Tibial nerve (tissue), 4 donors: Measurements from ENCODE around the gene DNAJB7. TPM values are rescaled to one million over a fixed set of nuclear protein-coding genes. Genes with fewer than 3 reads are reported as not detected.
"Not testable (repeated sequence)": the region's sequence is repeated elsewhere in the genome, so short reads cannot be mapped to it uniquely, and the experiment has no call there.

ENCODE experiments used
- DNase-seq, 2 donors: peaks; one replicate each; pipeline ENCODE4 v3.0.0-alpha.2; 2019; ENCODE audit warnings: low spot score in 2 of 2
- H3K27ac ChIP-seq, 4 donors: fragments of 200-600 bp; sonication (generic) in 3 of 4; one replicate each; pipeline ENCODE4 v1.5.1; 2017 to 2019; ENCODE audit warnings: mild to moderate bottlenecking in 1 of 4
- H3K27me3 ChIP-seq, 2 donors: fragments of 200-600 bp; sonication (generic) in 1 of 2; one replicate each; pipeline versions ENCODE4 v1.5.1 to v1.6.0; 2017 to 2019
- H3K36me3 ChIP-seq, 3 donors: fragments of 200-600 bp; sonication (generic); one replicate each; pipeline ENCODE4 v1.5.1; 2018 to 2019
- H3K4me1 ChIP-seq, 4 donors: fragments of 200-600 bp; sonication (generic) in 3 of 4; one replicate each; pipeline ENCODE4 v1.5.1; 2017 to 2019
- H3K4me3 ChIP-seq, 4 donors: fragments of 200-600 bp; sonication (generic) in 3 of 4; one replicate each; pipeline ENCODE4 v1.5.1; 2017 to 2019; ENCODE audit warnings: mild to moderate bottlenecking in 1 of 4, moderate library complexity in 1 of 4
- H3K9me3 ChIP-seq, 4 donors: fragments of 200-600 bp; sonication (generic) in 3 of 4; one replicate each; pipeline ENCODE4 v1.5.1; 2017 to 2019
- EP300 ChIP-seq, 2 donors: sonication (generic); formaldehyde crosslinking; IDR thresholded peaks; one replicate each; pipeline ENCODE4 v1.6.1; 2017; ENCODE audit warnings: antibody characterized with exemption in 2 of 2, mild to moderate bottlenecking in 1 of 2
- POLR2A ChIP-seq, 2 donors: fragments of 450-650 bp; IDR thresholded peaks; one replicate each; pipeline ENCODE4 v1.6.1; 2017; ENCODE audit warnings: antibody characterized with exemption in 2 of 2, mild to moderate bottlenecking in 2 of 2, moderate library complexity in 2 of 2
- WGBS, 2 donors: methylation state at CpG; one replicate each; pipeline ENCODE4 v1.1.5; 2018; 5-methylcytosine and 5-hydroxymethylcytosine counted together
- total RNA-seq, 4 donors: library from RNA; depleted of rRNA; stranded (reverse); fragments of >200 nt; gene quantifications; one replicate each; pipeline ENCODE4 v1.1.0, GENCODE V29; 2016
- TF ChIP-seq, protein P1 (sequence below), 5 experiments: fragments of 200-600 bp in 3 of 5; fragments of 450-650 bp in 2 of 5; sonication (generic) in 3 of 5; IDR thresholded peaks; one replicate each; pipeline ENCODE4 v1.5.1; 2016 to 2019; ENCODE audit warnings: antibody characterized with exemption in 5 of 5, mild to moderate bottlenecking in 3 of 5, moderate library complexity in 2 of 5

DNAJB7 gene
- total RNA-seq, 4 donors from 2014 or later, result not detected

- no peak overlapping the region for H3K27ac ChIP-seq
- peaks cover 0 to 66% (median 0%) of the 10 kb centered on the region in 3 donors for H3K36me3 ChIP-seq
- H3K4me3 ChIP-seq, result no peak overlapping the region
- H3K27me3 ChIP-seq, result no peaks in the 10 kb centered on the region
- H3K9me3 ChIP-seq, result no peaks in the 10 kb centered on the region
- no peak for DNase-seq
- TF ChIP-seq EP300 (IDR thresholded peaks at IDR 0.05) (no peak), POLR2A (IDR thresholded peaks at IDR 0.05) (no peak)
- TF ChIP-seq, protein P1, sequence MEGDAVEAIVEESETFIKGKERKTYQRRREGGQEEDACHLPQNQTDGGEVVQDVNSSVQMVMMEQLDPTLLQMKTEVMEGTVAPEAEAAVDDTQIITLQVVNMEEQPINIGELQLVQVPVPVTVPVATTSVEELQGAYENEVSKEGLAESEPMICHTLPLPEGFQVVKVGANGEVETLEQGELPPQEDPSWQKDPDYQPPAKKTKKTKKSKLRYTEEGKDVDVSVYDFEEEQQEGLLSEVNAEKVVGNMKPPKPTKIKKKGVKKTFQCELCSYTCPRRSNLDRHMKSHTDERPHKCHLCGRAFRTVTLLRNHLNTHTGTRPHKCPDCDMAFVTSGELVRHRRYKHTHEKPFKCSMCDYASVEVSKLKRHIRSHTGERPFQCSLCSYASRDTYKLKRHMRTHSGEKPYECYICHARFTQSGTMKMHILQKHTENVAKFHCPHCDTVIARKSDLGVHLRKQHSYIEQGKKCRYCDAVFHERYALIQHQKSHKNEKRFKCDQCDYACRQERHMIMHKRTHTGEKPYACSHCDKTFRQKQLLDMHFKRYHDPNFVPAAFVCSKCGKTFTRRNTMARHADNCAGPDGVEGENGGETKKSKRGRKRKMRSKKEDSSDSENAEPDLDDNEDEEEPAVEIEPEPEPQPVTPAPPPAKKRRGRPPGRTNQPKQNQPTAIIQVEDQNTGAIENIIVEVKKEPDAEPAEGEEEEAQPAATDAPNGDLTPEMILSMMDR (IDR thresholded peaks at IDR 0.05), result no peak
- H3K4me1 ChIP-seq, result no peaks in the 10 kb centered on the region
- WGBS, 2 donors, result 97% methylated on average over 3 of the region's 3 CpGs
Measured at GRCh38 chr22:40875111-40875510, 13.2 kb upstream of the DNAJB7 start.

DNA sequence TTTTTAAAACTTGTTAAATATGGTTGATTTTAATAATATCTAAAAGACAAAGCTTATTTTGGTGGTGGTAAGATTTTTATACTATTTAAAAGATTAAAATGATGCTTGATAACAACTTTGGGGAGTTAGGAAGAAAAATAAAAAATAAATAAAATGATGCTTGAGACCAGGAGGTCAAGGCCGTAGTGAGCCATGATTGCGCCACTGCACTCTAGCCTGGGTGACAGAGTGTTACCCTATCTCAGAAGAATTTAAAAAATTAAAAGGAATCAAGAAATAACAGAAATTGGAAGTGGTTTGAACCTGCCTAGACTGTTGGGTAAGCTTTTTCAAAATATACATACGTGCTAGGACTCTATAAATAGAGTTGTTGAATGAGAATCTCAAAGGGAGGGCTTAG lies 12.1 kb upstream of the DNAJB7 start:
- H3K4me3 ChIP-seq, result no peak overlapping the region
- DNase-seq, result no peak
- H3K27ac ChIP-seq, result no peak overlapping the region
- H3K4me1 ChIP-seq, result no peaks in the 10 kb centered on the region
- H3K9me3 ChIP-seq, result no peaks in the 10 kb centered on the region
- H3K27me3 ChIP-seq, result no peaks in the 10 kb centered on the region
- H3K36me3 ChIP-seq, result peaks cover 0 to 62% (median 0%) of the 10 kb centered on the region in 3 donors
- 94 to 95% methylated on average over 3 of the region's 3 CpGs for WGBS, 2 donors
- no peak for TF ChIP-seq POLR2A (IDR thresholded peaks at IDR 0.05)
- TF ChIP-seq, protein P1 (IDR thresholded peaks at IDR 0.05), result no peak
- TF ChIP-seq EP300 (IDR thresholded peaks at IDR 0.05), result no peak

DNA sequence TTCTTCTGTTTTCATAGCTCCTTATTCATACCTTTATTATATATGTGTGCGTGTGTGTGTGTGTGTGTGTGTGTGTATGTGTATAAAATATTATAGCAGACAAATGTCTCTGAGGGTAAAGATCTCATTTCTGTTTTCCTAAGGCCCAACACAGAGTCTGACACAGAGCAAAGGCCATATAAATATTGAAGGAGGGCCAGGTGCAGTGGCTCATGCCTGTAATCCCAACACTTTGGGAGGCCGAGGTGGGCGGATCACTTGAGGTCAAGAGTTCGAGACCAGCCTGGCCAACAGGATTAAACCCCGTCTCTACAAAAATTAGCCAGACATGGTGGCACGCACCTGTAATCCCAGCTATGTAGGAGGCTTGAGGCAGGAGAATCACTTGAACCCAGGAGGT lies 6.5 kb upstream of the DNAJB7 start:
- H3K36me3 ChIP-seq, result peaks cover 0 to 33% (median 0%) of the 10 kb centered on the region in 3 donors
- not testable (repeated sequence) for H3K27ac ChIP-seq, DNase-seq, H3K4me3 ChIP-seq, H3K27me3 ChIP-seq, H3K4me1 ChIP-seq, H3K9me3 ChIP-seq
- WGBS, 2 donors, result 80 to 81% methylated on average over 6 of the region's 6 CpGs

DNA sequence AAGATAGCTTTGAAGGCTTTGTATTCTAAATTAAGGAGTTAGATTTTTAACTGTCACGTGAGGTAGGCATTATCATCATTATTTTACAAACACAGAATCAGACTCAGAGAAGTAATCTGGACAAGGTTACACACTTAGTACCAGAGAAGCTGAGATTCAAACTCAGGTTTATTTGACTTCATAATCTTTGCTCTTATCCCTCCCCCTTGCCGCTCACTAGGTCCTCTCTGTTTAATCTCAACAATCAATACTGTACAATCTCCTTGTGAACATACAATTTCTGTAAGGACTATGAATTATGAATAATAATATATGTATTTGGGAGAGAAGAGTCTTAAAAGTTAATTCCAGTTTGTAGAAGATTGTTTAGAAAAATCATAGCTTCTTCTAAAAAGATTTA lies 5.2 kb upstream of the DNAJB7 start:
- Histone ChIP-seq H3K9me3 (no peaks in the 10 kb centered on the region), H3K4me1 (peaks cover 0 to 8% (median 0%) of the 10 kb centered on the region in 4 donors), H3K36me3 (peaks cover 0 to 25% (median 0%) of the 10 kb centered on the region in 3 donors), H3K4me3 (no peak overlapping the region), H3K27ac (no peak overlapping the region), H3K27me3 (no peaks in the 10 kb centered on the region)
- TF ChIP-seq POLR2A (IDR thresholded peaks at IDR 0.05) (no peak), EP300 (IDR thresholded peaks at IDR 0.05) (no peak)
- TF ChIP-seq, protein P1 (IDR thresholded peaks at IDR 0.05), result no peak
- 92 to 94% methylated on average over 2 of the region's 2 CpGs for WGBS, 2 donors
- no peak for DNase-seq

DNA sequence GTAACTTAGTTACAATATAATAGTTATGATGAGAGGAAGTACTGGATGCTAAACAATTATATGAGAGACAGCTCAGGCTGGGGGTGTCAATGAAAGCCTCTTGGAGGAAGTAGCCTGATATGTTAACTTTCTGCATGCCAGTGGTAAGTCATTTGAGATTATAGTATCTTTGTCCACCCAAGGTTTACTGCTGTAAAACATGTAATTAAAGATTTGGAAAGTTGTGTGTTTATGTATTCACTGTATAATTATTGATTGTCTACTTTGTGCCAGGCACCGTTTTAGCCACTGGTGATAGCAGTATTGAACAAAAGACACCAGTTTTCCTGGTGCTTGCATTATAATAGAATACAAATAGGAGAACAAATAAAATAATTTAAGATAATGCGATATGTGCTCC lies 624 bp upstream of the DNAJB7 start:
- DNase-seq, result no peak
- H3K27ac ChIP-seq, result no peak overlapping the region
- no peaks in the 10 kb centered on the region for H3K27me3 ChIP-seq
- H3K4me3 ChIP-seq, result no peak overlapping the region
- peaks cover 0 to 31% (median 6%) of the 10 kb centered on the region in 4 donors for H3K4me1 ChIP-seq
- no peak for TF ChIP-seq POLR2A (IDR thresholded peaks at IDR 0.05)
- no peak for TF ChIP-seq EP300 (IDR thresholded peaks at IDR 0.05)
- TF ChIP-seq, protein P1 (IDR thresholded peaks at IDR 0.05), result no peak
- 91 to 94% methylated on average over 2 of the region's 2 CpGs for WGBS, 2 donors
- H3K36me3 ChIP-seq, result peaks cover 0 to 19% (median 0%) of the 10 kb centered on the region in 3 donors
- no peaks in the 10 kb centered on the region for H3K9me3 ChIP-seq
